Activated naive CD8-positive, alpha-beta T cell treated with anti-CD3 and anti-CD28 coated beads, Interleukin-2, amount 50 U/mL, for 24 hours (primary cell): ENCODE data around the gene PDZD8.

Experiments
- ATAC-seq: fragments of 150-1000 bp; cut with Tn5 transposase; one replicate; pipeline ENCODE4 v1.10.0; 2021
- DNase-seq: peaks from one replicate; pipeline ENCODE4 v3.0.0; 2021
- H3K27ac Mint-ChIP-seq: one replicate; pipeline ENCODE4 v1.8.0; 2021; ENCODE audit warnings: mild to moderate bottlenecking, mixed read lengths
- H3K27me3 Mint-ChIP-seq: one replicate; pipeline ENCODE4 v1.8.0; 2021; ENCODE audit warnings: mixed read lengths
- H3K36me3 Mint-ChIP-seq: one replicate; pipeline ENCODE4 v1.8.0; 2021; ENCODE audit warnings: low read depth, mixed read lengths
- H3K4me1 Mint-ChIP-seq: one replicate; pipeline ENCODE4 v1.8.0; 2021; ENCODE audit warnings: mixed read lengths
- H3K4me3 Mint-ChIP-seq: one replicate; pipeline ENCODE4 v1.8.0; 2021; ENCODE audit warnings: mild to moderate bottlenecking, moderate library complexity, mixed read lengths
- H3K9me3 Mint-ChIP-seq: one replicate; pipeline ENCODE4 v1.8.0; 2021; ENCODE audit warnings: mixed read lengths

The PDZD8 gene

DNA sequence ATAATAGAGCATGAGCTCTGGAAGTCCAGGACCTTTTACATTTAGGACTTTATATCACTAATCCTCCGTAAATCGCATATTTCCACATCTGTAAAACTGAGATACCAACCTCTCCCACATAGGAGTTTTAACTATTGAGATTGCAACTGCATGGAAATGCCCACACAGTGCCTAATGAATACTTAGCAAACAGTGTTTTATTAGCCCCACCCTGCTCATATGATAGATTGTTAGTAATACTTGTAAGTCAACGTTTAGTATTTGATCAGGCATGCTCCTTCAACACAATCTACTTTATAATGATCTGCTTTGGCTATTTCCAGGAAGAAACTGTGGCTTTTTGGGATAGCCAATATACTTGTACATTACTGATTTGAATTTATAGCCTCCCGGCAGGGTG, 8.5 kb downstream of the PDZD8 start:
- H3K27ac Mint-ChIP-seq = no peak overlapping the region
- no peak for ATAC-seq

DNA sequence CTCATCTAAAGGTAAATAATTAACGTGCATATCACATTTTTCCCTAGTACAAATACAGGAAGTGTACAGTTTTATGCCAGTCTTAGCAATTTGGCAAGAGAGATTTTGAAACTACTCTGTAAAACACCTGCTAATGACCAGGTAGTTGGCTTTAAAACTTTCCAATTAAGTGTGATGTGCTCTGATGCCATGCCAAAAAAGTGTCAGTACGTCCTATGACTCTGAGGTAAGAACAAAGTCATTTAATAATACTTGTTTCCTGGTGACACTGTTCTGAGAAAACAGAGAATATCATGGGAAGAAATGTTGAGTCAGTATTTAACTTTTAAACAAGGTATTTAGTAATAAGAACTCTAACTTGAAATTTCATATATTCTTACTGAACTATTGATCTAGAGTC, 9.6 kb downstream of the PDZD8 start:
- DNase-seq = no peak
- H3K36me3 Mint-ChIP-seq = peaks cover 10% of the 10 kb centered on the region
- no peak overlapping the region for H3K27ac Mint-ChIP-seq
- peak; percentile 45 for ATAC-seq
- peaks cover 68% of the 10 kb centered on the region for H3K4me1 Mint-ChIP-seq
- H3K27me3 Mint-ChIP-seq = no peaks in the 10 kb centered on the region
- no peaks in the 10 kb centered on the region for H3K9me3 Mint-ChIP-seq
- H3K4me3 Mint-ChIP-seq = no peak overlapping the region

More for the DNA sequence above, 8.5 kb downstream of the PDZD8 start:
- peaks cover 68% of the 10 kb centered on the region for H3K4me1 Mint-ChIP-seq
- H3K9me3 Mint-ChIP-seq = no peaks in the 10 kb centered on the region
- H3K36me3 Mint-ChIP-seq = peaks cover 10% of the 10 kb centered on the region
- H3K27me3 Mint-ChIP-seq = no peaks in the 10 kb centered on the region
- no peak overlapping the region for H3K4me3 Mint-ChIP-seq
- no peak for DNase-seq

DNA sequence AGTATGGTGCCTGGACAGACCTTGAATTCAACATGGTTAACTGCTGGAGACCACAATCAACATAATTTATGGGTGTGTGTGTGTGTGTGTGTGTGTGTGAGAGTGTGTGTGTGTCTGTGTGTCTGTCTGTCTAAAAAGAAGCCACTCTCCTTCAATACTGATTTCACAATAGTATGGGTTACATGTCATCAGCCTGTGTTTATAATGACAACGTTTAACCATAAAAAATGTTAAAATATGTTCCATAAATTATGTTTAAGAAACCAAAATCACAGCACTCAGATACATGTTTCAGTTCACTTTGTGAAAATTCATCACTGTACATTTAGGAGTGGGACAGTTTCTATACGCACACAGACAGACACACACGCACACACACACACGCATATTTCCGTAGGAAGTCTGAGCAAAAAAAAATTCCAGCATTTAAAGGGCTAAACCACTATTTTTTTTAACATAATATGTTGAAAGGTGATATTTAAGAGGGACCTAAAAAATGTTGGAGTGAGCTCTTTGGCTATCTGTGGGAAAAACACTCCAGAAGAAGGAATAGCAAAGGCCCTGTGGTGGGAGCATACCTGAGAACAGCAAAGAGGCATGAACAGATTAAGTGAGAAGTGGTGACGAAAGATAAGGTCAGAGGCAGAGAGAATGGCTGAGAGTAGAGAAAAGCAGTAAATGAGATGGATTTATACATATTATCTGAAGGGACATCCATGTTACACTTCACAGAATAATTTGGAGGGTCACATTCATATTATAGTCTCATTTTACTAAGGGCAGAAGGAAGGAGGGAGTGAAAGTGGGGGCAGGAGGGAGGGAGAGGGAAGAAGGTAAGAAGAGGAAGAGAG, 10.9 kb downstream of the PDZD8 start:
- H3K27me3 Mint-ChIP-seq = no peaks in the 10 kb centered on the region
- peaks cover 66% of the 10 kb centered on the region for H3K4me1 Mint-ChIP-seq
- DNase-seq (no peak), ATAC-seq (no peak)
- peaks cover 3% of the 10 kb centered on the region for H3K36me3 Mint-ChIP-seq
- H3K4me3 Mint-ChIP-seq = no peak overlapping the region
- peak overlapping the region; percentile 29 for H3K27ac Mint-ChIP-seq
- no peaks in the 10 kb centered on the region for H3K9me3 Mint-ChIP-seq

DNA sequence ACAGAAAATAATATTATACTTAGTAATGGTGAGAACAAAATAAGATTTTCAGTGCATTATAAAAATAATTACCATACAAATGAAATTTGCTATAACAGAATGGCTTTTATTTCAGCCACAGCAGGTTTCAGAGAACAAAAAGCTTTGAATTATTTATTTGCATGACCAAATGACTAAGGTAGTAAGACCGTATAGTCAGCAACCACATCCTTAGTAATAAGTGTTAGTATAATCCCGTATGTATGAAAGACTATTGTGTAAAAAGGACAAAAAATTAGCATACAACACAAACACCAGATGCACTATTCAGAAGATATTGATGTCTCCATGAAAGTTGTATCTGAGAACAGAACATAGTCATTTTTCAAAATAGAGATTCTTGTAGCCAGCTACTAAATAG, 12.2 kb downstream of the PDZD8 start:
- no peak for DNase-seq
- Mint-ChIP-seq H3K27ac (no peak overlapping the region), H3K4me1 (peaks cover 64% of the 10 kb centered on the region), H3K36me3 (peaks cover 3% of the 10 kb centered on the region), H3K4me3 (no peak overlapping the region), H3K27me3 (no peaks in the 10 kb centered on the region), H3K9me3 (no peaks in the 10 kb centered on the region)
- peak; percentile 71 for ATAC-seq

DNA sequence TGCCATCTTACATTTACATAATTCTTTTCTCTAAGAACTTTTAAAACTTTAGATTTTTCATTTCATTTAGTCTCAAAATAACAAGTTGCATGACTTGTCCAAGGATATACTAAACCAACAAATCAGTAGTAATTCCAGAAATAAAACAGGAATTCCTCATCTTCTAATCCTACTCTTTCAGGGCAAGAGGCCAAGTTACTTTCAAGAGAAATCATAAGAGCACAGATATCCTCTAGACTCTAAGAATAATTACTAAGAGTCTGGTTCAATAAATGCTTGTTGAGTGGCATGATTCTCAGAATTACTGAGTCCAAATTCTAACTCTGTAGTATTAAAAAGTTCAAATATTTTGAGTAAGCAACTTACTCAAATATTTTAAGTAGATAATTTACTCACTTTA, 12.9 kb downstream of the PDZD8 start:
- Mint-ChIP-seq H3K36me3 (peaks cover 5% of the 10 kb centered on the region), H3K9me3 (no peaks in the 10 kb centered on the region), H3K4me3 (no peak overlapping the region), H3K27me3 (no peaks in the 10 kb centered on the region), H3K27ac (no peak overlapping the region), H3K4me1 (peaks cover 64% of the 10 kb centered on the region)
- ATAC-seq = no peak
- no peak for DNase-seq

DNA sequence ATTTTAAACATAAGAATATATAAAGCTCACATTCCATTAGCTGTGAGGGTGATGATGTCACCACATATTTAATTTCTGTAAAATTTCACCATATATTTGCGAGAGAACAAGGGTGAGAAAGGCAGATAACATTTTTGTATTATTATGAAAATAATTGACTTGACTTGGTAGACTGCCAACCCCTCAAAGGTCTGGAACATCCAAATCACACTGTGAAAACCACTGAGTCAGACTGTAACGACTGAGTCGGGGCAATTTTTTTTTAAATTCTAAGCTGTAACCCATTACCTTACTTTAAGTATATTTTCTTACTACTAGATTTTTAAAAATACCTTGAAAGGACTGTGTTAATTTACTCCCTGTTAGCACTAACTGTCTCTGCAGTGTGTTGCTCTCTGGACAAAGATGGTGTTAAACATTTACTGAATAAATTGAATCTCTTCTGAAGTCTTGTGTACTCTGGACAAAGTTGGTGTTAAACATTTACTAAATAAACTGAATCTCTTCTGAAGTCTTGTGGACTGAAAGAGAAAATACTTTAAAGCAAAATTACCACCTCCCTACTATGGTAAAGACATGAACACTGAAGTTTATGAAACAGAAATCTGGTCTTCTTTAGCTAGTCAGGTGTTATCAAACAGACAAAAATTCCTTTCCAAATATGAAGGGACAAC, 14.1 kb downstream of the PDZD8 start:
- Mint-ChIP-seq H3K4me3 (no peak overlapping the region), H3K4me1 (peaks cover 54% of the 10 kb centered on the region), H3K27ac (no peak overlapping the region), H3K9me3 (no peaks in the 10 kb centered on the region), H3K27me3 (no peaks in the 10 kb centered on the region), H3K36me3 (peaks cover 5% of the 10 kb centered on the region)
- DNase-seq = no peak
- no peak for ATAC-seq

DNA sequence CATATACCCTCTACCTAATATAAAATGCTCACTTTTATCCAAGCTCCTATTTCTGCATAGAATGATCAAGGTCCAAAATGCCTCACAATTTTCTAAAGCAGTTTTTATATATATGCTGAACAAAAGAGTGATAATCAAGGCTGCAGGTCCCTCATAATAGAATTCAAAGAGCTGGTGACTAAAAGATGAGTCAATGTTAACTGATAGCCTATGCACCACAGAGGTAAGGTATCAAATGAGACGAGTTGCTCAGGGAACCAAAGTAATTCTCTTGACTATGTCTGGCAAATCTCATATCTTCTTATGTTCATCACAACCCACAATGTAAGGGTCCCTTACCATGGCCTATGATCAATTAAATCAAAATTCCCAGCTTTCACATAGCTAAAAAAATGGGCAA, 15.2 kb downstream of the PDZD8 start:
- no peak for DNase-seq
- Mint-ChIP-seq H3K9me3 (no peaks in the 10 kb centered on the region), H3K27ac (no peak overlapping the region), H3K4me1 (peaks cover 52% of the 10 kb centered on the region), H3K27me3 (no peaks in the 10 kb centered on the region), H3K4me3 (no peak overlapping the region), H3K36me3 (peaks cover 5% of the 10 kb centered on the region)
- ATAC-seq = peak; percentile 64

DNA sequence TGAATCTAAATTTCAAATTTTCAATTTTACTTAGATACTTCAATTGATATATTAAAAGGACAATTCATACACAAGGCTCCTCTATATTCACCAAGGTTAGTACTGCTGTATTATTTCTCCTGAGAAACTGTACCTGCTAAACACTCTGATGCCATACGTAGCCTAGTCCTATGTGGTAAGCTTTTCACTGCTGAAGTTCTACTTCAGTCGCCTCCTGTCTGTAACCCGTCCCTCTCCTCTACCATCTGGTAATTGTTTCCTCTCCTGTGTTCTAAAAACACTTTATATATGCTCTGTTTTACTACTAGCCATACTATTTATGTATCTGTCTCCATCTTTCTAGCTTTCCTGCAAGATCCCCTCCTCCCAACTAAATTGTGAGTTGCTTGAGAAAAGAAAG, 20.2 kb downstream of the PDZD8 start:
- peaks cover 4% of the 10 kb centered on the region for H3K36me3 Mint-ChIP-seq
- no peaks in the 10 kb centered on the region for H3K9me3 Mint-ChIP-seq
- ATAC-seq (no peak), DNase-seq (no peak)
- H3K27me3 Mint-ChIP-seq = no peaks in the 10 kb centered on the region
- no peak overlapping the region for H3K27ac Mint-ChIP-seq
- H3K4me3 Mint-ChIP-seq = no peak overlapping the region
- H3K4me1 Mint-ChIP-seq = peaks cover 46% of the 10 kb centered on the region

DNA sequence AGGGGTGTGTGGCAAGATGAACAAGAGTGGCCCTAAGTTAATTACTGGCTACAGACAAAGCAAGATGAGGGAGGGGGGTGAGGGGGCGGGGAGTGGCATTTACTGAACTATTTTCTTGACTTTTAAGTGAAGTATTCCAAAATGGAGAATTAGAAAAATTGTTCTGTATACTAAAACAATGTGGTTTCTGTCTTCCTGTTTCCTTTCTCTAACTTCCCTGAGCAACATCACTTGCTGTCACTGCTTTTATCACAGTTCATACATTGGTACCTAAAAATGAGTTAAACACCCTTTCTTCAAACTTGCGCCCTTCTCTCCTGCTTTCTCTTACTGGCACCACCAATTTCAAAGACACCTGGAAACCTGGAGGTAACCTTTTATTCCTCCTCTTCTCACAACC, 21.6 kb downstream of the PDZD8 start:
- DNase-seq (no peak), ATAC-seq (no peak)
- Mint-ChIP-seq H3K4me3 (no peak overlapping the region), H3K36me3 (peaks cover 2% of the 10 kb centered on the region), H3K27me3 (no peaks in the 10 kb centered on the region), H3K9me3 (no peaks in the 10 kb centered on the region), H3K4me1 (peaks cover 44% of the 10 kb centered on the region), H3K27ac (no peak overlapping the region)

DNA sequence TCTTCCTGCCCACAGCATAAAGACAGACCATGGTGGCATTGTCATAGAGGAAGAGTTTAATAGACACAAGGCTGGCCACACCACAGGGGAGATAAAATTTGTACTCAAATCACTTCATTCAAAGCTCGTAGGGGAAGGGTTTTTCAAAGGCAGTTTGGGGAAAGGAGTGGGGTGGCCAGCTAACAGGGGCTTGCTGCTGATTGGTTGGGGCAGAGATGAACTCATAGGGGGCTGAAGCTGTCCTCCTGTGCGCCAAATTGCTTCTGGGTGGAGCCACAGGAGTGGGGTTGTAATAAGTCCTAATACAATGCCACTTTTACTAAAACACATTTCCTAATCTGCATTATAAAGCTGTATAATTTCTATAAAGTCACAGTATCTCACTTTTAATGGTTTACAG, 22.5 kb downstream of the PDZD8 start:
- Mint-ChIP-seq H3K36me3 (peaks cover 2% of the 10 kb centered on the region), H3K4me3 (no peak overlapping the region), H3K9me3 (no peaks in the 10 kb centered on the region), H3K27me3 (no peaks in the 10 kb centered on the region), H3K4me1 (peaks cover 35% of the 10 kb centered on the region), H3K27ac (no peak overlapping the region)
- ATAC-seq (no peak), DNase-seq (no peak)

DNA sequence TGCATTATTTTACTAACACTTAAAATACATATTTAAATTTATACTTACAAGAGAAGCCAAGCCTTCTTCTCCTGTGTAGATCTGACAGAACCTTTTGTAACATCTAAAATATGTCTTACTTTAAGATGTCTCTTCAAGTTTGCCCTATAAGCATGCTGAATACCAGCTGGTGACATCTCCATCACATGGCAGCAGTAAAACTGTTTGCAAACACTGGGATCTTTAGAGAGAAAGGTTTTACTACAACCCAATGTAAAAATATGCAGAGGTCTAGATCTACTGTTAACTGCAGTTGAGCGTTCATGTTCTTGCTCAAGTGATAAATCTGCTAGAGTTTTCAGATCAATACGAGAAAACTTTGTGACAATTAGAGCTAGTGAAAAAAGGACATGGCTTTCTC, 23.2 kb downstream of the PDZD8 start:
- Mint-ChIP-seq H3K27me3 (no peaks in the 10 kb centered on the region), H3K4me3 (no peak overlapping the region), H3K9me3 (no peaks in the 10 kb centered on the region), H3K4me1 (peaks cover 37% of the 10 kb centered on the region), H3K27ac (no peak overlapping the region), H3K36me3 (peaks cover 2% of the 10 kb centered on the region)
- DNase-seq (no peak), ATAC-seq (no peak)

DNA sequence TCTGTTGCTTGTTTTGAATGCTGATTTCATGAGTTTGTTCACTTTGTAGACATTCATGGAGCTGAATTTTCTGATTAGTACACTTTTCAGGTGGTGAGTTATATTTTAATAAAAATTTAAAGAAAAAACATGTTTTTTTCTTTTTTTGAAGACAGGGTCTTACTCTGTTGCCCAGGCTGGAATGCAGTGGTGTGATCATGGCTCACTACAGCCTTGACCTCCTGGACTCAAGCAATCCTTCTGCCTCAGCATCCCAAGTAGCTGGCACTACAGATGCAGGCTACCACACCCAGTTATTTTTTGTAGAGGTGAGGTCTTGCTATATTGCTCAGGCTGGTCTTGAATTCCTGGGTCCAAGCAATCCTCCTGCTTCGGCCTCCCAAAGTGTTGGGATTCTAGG, 23.7 kb downstream of the PDZD8 start:
- Mint-ChIP-seq H3K9me3 (no peaks in the 10 kb centered on the region), H3K27me3 (no peaks in the 10 kb centered on the region), H3K4me3 (no peak overlapping the region), H3K4me1 (peaks cover 41% of the 10 kb centered on the region), H3K27ac (no peak overlapping the region), H3K36me3 (peaks cover 2% of the 10 kb centered on the region)
- no peak for DNase-seq
- ATAC-seq = no peak

DNA sequence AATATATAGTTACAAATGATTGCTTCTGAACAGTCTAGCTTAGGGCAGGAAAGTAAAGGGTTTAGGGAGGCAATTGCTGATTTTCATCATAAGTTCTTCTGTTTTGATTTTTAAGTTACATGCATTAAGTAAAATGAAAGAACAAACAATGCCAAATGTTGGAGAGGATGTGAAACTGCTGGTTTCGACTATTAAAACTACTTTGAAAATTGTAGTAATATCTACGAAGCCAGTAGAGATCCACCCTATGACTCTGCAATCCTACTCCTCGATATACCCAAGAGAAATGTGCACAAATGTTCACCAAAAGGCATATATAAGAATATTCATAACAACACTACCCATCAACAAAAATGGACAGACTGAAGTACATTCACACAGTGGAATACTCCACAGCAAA, 24.3 kb downstream of the PDZD8 start:
- Mint-ChIP-seq H3K27me3 (no peaks in the 10 kb centered on the region), H3K27ac (no peak overlapping the region), H3K4me1 (peaks cover 42% of the 10 kb centered on the region), H3K36me3 (peaks cover 2% of the 10 kb centered on the region), H3K4me3 (no peak overlapping the region), H3K9me3 (no peaks in the 10 kb centered on the region)
- DNase-seq = no peak
- no peak for ATAC-seq

DNA sequence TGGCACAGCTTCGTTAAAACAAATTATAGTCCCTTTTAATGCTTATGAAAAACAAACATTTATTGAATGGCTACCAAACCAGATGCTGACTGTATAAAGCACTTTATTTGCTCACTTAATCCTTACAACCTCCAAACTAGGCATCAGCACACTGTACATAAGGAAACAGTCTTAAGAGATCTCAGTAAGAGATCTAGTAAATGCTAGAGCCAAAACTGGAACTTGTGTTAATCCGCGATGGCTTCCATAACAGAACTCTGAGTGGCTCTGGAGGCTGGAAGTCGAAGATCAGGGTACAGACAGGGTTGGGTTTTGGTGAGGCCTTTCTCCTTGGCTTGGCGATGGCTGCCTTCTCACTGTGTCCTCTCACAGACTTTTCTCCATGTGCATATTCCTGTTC, 27.0 kb downstream of the PDZD8 start:
- H3K27me3 Mint-ChIP-seq = no peaks in the 10 kb centered on the region
- H3K9me3 Mint-ChIP-seq = no peaks in the 10 kb centered on the region
- DNase-seq (no peak), ATAC-seq (no peak)
- peaks cover 32% of the 10 kb centered on the region for H3K4me1 Mint-ChIP-seq
- H3K4me3 Mint-ChIP-seq = no peak overlapping the region
- peaks cover 2% of the 10 kb centered on the region for H3K36me3 Mint-ChIP-seq
- H3K27ac Mint-ChIP-seq = no peak overlapping the region

DNA sequence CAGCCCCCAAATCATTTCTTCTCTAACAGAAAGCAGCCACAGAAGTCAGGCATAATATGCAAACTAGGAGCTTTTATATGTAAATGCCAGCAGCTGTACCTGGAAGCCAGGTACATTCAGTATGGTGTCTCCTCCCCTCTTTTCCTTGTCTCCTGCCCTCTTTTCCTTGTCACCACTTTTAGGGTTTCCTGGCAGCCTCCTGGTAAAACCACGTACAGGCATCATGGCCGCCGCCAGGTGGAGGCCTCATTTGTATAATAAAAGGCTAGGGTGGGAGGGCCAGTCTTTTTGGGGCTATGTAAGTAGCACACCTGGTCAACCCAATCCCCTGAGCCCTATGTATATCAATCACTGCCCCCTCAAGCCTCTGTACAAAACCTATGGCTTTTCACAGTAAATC, 28.7 kb downstream of the PDZD8 start:
- no peaks in the 10 kb centered on the region for H3K9me3 Mint-ChIP-seq
- peaks cover 41% of the 10 kb centered on the region for H3K4me1 Mint-ChIP-seq
- DNase-seq = no peak
- ATAC-seq = no peak
- no peak overlapping the region for H3K27ac Mint-ChIP-seq
- peaks cover 4% of the 10 kb centered on the region for H3K36me3 Mint-ChIP-seq
- H3K27me3 Mint-ChIP-seq = no peaks in the 10 kb centered on the region
- no peak overlapping the region for H3K4me3 Mint-ChIP-seq
